Measurements from ENCODE around the gene JHY.
"Not testable (repeated sequence)": the region's sequence is repeated elsewhere in the genome, so short reads cannot be mapped to it uniquely, and the experiment has no call there.

Gene JHY

DNA sequence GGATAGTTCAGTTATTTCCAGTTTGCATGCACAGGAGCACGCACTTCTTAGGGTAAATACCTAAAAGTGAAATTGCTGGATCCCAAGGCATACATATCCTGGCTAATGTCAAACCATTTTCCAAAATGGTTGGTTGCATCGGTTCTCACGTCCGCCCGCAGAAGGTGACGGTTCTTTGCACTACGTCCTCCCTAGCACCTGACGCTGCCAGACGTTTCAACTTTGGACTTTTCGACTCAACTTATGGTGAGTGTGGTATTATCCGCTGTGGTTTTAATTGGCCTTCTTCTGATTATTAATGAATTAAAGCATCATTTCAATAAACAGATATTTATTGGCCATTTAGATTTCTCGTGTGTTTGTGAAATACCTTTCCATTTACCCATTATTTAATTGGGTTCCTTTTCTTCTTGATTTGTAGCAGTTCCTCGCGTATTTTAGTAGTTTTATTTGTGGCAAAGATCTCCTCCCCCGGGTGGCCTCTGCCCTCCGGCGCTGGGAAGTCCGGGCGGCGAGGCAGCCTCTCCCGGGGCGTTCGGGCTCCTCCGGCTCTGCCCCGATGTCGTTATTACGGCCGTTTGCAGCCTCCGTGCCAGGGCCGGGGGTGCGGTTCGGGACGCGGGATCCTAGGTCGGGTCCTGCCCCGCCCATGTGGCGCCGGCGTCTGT is at the start of gene JHY:
Gene JHY (plus strand): TSS at position 571 of the 668 bp plus-strand sequence. CDS start 3,091 bp downstream, outside the sequence.
- no peak for FAIRE-seq

- no peak for FAIRE-seq
Observed at GRCh38 chr11:122833846-122834464, 48.6 kb upstream of the JHY start.

DNA sequence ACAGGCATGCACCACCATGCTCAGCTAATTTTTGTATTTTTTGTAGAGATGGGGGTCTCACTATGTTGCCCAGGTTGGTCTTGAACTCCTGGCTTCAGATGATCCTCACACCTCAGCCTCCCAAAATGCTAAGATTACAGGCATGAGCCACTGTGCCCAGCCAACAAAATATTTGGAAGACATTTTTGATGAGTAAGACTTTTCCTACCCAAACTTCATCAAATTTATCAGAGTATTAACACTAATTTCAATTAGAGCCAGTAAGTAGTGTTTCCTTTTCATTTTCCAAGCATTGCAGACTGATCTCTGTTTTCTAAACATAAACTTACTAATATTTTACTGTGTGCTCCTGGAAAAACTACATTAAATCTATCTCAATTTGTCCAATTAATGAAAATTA is 45.6 kb upstream of the JHY start:
- FAIRE-seq = no peak

- no peak for FAIRE-seq
Observed at GRCh38 chr11:122837528-122838346, 44.8 kb upstream of the JHY start.

DNA sequence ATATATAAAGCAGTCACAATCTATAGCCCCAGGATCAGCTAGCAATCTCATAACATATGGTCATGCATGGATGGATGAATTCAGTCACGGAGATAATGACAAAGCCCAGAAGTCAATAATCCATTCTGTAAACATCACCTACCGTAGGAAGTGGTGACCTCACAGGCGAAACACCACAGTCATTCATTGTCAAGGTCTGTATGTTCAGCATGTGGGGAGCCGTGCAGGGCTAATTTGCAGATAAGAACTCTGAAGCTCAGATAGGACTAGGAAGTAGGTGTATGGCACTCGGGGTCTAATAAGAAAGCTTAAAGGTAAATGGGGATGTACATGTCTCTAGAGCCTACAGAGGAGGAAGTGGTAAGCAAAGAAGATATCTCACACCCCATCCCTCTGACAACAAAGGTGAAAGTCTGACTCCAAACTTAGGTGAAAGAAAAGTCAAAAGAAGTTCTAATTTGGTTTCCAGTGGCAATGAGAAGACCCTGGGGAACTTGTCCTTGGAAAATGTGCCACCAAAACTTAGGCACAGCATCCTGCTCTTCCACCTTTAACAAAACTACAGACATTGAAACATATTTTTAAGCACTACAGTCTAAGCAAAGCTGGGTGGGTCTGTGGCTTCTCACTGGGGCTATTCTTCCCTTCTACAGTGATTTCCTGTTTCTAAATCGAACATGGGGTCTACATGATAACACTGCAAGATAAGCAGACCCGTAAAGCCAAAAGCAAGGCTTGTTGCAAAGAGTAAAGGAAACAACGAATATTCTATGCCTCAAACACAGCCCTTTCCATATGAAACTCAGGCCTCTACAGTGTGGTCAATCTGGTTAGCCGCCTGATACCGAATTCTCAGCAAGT is 39.0 kb upstream of the JHY start:
- no peak for FAIRE-seq

GRCh38 chr11:122847466-122847865 is 35.1 kb upstream of the JHY start:
- no peak for FAIRE-seq

GRCh38 chr11:122848186-122848585 is 34.4 kb upstream of the JHY start:
- no peak for FAIRE-seq

- no peak for FAIRE-seq
Observed at GRCh38 chr11:122850076-122850631, 32.4 kb upstream of the JHY start.

DNA sequence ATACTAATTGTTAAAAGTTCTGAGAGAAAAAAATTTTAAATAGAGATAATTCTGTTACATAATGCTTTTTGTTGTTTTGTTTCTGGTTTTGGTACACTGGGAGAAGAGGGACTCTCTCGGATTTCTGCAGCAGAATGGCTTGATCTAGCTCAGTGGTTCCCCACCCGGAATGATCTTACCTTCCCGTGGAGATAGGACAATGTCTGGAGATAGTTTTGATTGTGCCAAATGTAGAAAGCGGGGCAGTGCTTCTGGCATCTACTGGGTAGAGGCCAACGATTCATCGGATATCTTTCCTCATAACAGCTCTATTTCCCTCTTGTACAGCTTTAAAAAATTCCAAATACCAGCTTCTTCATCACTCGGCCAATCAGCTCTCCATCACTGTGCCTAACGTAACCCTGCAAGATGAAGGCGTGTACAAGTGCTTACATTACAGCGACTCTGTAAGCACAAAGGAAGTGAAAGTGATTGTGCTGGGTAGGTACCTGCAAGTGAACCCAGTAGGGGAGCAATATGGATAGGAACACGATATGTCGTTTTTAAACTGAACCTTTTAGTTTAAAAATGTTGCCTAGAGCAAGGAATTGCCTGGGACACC is 31.1 kb upstream of the JHY start:
- no peak for FAIRE-seq

GRCh38 chr11:122852074-122852795 is 30.3 kb upstream of the JHY start:
- FAIRE-seq = no peak

DNA sequence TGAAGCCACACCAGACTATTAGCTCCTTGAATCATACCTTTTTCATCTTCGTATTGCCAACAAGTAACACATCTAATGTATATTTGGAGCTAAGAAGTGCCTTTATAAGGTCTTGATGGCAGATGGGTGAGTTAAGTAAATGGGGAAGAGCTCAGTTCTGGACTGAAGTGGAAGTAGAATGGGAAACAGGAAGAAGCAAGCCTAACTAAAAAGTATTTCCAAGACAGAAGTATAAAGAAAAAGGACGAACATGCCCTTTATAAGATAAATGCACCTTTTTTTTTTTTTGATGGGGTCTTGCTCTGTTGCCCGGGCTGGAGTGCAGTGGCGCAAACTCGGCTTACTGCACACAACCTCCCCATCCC is 29.8 kb upstream of the JHY start:
- no peak for FAIRE-seq

- FAIRE-seq = no peak
Observed at GRCh38 chr11:122853261-122853660, 29.3 kb upstream of the JHY start.

DNA sequence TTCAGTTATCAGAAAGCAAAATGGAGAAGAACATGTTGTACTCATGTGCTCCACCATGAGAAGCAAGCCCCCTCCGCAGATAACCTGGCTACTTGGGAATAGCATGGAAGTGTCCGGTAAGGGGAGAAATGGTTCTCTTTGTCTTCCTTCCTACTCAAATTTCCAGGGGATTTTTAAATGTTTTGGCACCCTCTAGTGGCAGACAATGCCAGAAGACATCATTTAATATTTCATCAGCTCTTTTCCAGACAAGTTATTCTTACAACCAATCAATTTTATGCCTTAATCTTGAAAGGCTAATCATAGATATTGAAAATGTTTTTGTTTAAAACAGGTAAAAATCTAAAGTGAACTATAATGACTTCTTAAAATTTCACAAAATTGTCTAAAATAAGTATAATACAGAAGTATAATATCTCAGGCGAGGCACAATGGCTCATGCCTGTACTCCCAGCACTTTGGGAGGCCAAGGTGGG is 28.6 kb upstream of the JHY start:
- peak; percentile 84 for FAIRE-seq

DNA sequence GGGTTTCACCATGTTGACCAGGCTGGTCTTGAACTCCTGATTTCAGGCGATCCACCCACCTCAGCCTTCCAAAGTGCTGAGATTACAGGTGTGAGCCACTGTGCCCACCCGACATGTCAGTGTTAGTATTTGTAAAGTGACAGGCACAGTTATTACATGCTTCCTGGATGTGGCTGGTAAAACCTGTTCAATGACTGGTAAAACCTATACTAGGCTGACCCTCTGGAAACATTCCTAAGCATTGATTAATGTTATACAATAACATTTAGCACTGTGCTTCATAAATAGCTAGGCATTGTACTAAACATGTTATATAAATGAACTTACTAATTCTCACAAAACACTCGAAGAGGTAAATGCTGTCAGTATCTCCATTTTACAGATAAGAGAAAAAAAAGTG is 20.9 kb upstream of the JHY start:
- FAIRE-seq = no peak

GRCh38 chr11:122862091-122862490 is 20.5 kb upstream of the JHY start:
- no peak for FAIRE-seq

DNA sequence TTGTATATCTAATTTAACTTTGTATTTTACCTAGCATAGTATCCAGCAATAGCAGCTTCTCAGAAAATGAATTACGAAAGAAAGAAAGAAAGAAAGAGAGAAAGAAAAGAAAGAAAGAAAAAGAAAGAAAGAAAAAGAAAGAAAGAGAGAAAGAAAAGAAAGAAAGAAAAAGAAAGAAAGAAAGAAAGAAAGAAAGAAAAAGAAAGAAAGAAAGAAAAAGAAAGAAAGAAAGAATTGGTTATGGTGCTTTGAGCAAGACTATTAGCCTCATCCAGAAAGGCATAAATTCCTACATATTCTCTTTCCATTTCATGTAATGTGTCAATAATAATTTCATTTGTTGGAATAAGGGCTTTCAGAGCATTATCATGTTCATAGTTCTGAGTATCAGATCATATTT is 19.4 kb upstream of the JHY start:
- FAIRE-seq = not testable (repeated sequence)

GRCh38 chr11:122863704-122864326 is 18.7 kb upstream of the JHY start:
- FAIRE-seq = peak; percentile 85

- no peak for FAIRE-seq
Observed at GRCh38 chr11:122864386-122865115, 18.0 kb upstream of the JHY start.

GRCh38 chr11:122869622-122870021 is 12.9 kb upstream of the JHY start:
- FAIRE-seq = no peak

DNA sequence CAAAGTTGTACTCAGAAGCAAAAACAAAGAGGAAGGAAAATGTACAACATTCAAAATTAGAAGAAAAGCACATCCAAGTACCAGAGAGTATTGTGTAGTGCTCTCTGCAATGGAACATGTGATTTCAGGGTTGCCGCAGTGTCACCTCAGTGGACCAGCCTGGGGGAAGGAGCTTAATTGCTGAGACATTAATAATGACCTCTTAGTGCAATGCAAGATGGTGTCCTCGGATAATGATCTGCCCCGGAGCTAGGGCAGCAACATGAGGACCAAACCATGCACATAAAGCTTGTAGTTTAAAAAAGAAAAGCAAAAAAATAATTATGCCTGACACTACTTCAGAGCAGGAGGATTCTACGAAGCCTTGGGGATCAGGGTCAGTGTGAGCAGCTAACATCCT is 11.3 kb upstream of the JHY start:
- no peak for FAIRE-seq

All from TTC549 (cell line).